ENCODE measurements around the gene LCN6.

The LCN6 gene

GRCh38 chr9:136722093-136722968, 26.0 kb downstream of the LCN6 start:
- peaks cover 51% of the 10 kb centered on the region for H3F3A ChIP-seq (ENCODE audit: control insufficient read depth, insufficient read depth)
- no peaks in the 10 kb centered on the region for H3K9me2 ChIP-seq (replicated peaks; ENCODE audit: control insufficient read depth, low read length)
- H3K9me3 ChIP-seq (ENCODE audit: control insufficient read depth, insufficient read depth, low read length), result no peaks in the 10 kb centered on the region
- peaks cover 38% of the 10 kb centered on the region for H3K4me1 ChIP-seq (ENCODE audit: control insufficient read depth, low read length)
- H3K36me3 ChIP-seq (ENCODE audit: control insufficient read depth, low read length), result peaks cover 57% of the 10 kb centered on the region
- TF ChIP-seq, protein P1, sequence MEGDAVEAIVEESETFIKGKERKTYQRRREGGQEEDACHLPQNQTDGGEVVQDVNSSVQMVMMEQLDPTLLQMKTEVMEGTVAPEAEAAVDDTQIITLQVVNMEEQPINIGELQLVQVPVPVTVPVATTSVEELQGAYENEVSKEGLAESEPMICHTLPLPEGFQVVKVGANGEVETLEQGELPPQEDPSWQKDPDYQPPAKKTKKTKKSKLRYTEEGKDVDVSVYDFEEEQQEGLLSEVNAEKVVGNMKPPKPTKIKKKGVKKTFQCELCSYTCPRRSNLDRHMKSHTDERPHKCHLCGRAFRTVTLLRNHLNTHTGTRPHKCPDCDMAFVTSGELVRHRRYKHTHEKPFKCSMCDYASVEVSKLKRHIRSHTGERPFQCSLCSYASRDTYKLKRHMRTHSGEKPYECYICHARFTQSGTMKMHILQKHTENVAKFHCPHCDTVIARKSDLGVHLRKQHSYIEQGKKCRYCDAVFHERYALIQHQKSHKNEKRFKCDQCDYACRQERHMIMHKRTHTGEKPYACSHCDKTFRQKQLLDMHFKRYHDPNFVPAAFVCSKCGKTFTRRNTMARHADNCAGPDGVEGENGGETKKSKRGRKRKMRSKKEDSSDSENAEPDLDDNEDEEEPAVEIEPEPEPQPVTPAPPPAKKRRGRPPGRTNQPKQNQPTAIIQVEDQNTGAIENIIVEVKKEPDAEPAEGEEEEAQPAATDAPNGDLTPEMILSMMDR (IDR thresholded peaks at IDR 0.05; ENCODE audit: low read depth, low read length, poor library complexity, severe bottlenecking), result no peak
- TF ChIP-seq EZH2phosphoT487 (IDR thresholded peaks at IDR 0.05; ENCODE audit: borderline replicate concordance, low read length), result no peak
- peaks cover 19% of the 10 kb centered on the region for H4K20me1 ChIP-seq (ENCODE audit: control insufficient read depth, insufficient read depth, low read depth, low read length)
- H3K27ac ChIP-seq (ENCODE audit: low read depth, low read length), result no peak overlapping the region
- H3K4me2 ChIP-seq (ENCODE audit: low read length), result no peak overlapping the region
- no peaks in the 10 kb centered on the region for H3K27me3 ChIP-seq (ENCODE audit: control insufficient read depth, low read length)
- H3K4me3 ChIP-seq (ENCODE audit: low read length), result no peak overlapping the region
- peaks cover 23% of the 10 kb centered on the region for H3K79me2 ChIP-seq (ENCODE audit: control insufficient read depth, low read length)

GRCh38 chr9:136721339-136722092, 26.8 kb downstream of the LCN6 start:
- TF ChIP-seq, protein P1 (IDR thresholded peaks at IDR 0.05; ENCODE audit: low read depth, low read length, poor library complexity, severe bottlenecking), result no peak

GRCh38 chr9:136720898-136721338, 27.4 kb downstream of the LCN6 start:
- Histone ChIP-seq H3F3A (ENCODE audit: control insufficient read depth, insufficient read depth) (peaks cover 37% of the 10 kb centered on the region), H3K79me2 (ENCODE audit: control insufficient read depth, low read length) (peaks cover 9% of the 10 kb centered on the region), H3K36me3 (ENCODE audit: control insufficient read depth, low read length) (peaks cover 43% of the 10 kb centered on the region), H3K4me2 (ENCODE audit: low read length) (no peak overlapping the region), H3K9me2 (replicated peaks; ENCODE audit: control insufficient read depth, low read length) (no peaks in the 10 kb centered on the region), H3K27ac (ENCODE audit: low read depth, low read length) (no peak overlapping the region), H4K20me1 (ENCODE audit: control insufficient read depth, insufficient read depth, low read depth, low read length) (peaks cover 6% of the 10 kb centered on the region), H3K9me3 (ENCODE audit: control insufficient read depth, insufficient read depth, low read length) (no peaks in the 10 kb centered on the region), H3K4me3 (ENCODE audit: low read length) (no peak overlapping the region), H3K27me3 (ENCODE audit: control insufficient read depth, low read length) (no peaks in the 10 kb centered on the region), H3K4me1 (ENCODE audit: control insufficient read depth, low read length) (peaks cover 28% of the 10 kb centered on the region)
- TF ChIP-seq, protein P1 (IDR thresholded peaks at IDR 0.05; ENCODE audit: low read depth, low read length, poor library complexity, severe bottlenecking), result no peak
- TF ChIP-seq EZH2phosphoT487 (IDR thresholded peaks at IDR 0.05; ENCODE audit: borderline replicate concordance, low read length), result no peak

More at GRCh38 chr9:136721339-136722092, 26.8 kb downstream of the LCN6 start:
- Histone ChIP-seq H3K9me3 (ENCODE audit: control insufficient read depth, insufficient read depth, low read length) (no peaks in the 10 kb centered on the region), H3K27ac (ENCODE audit: low read depth, low read length) (no peak overlapping the region), H3K4me2 (ENCODE audit: low read length) (no peak overlapping the region), H3F3A (ENCODE audit: control insufficient read depth, insufficient read depth) (peaks cover 43% of the 10 kb centered on the region), H3K79me2 (ENCODE audit: control insufficient read depth, low read length) (peaks cover 15% of the 10 kb centered on the region), H3K9me2 (replicated peaks; ENCODE audit: control insufficient read depth, low read length) (no peaks in the 10 kb centered on the region), H3K27me3 (ENCODE audit: control insufficient read depth, low read length) (no peaks in the 10 kb centered on the region), H3K4me1 (ENCODE audit: control insufficient read depth, low read length) (peaks cover 34% of the 10 kb centered on the region), H3K36me3 (ENCODE audit: control insufficient read depth, low read length) (peaks cover 49% of the 10 kb centered on the region), H3K4me3 (ENCODE audit: low read length) (no peak overlapping the region), H4K20me1 (ENCODE audit: control insufficient read depth, insufficient read depth, low read depth, low read length) (peaks cover 12% of the 10 kb centered on the region)
